Ishikawa (cell line): ENCODE measurements around the gene TPO.

Experiments used
- CEBPB ChIP-seq: IDR thresholded peaks from 2 replicates; pipeline ENCODE4 v1.6.1; 2012
- CREB1 ChIP-seq: IDR thresholded peaks from 2 replicates; pipeline ENCODE4 v1.6.1; 2012; ENCODE audit warnings: low read depth
- EGR1 ChIP-seq: IDR thresholded peaks from 2 replicates; pipeline ENCODE4 v1.6.1; 2012
- EP300 ChIP-seq: IDR thresholded peaks from 2 replicates; pipeline ENCODE4 v1.6.1; 2012; ENCODE audit warnings: borderline replicate concordance
- FOXM1 ChIP-seq: IDR thresholded peaks from 2 replicates; pipeline ENCODE4 v1.6.1; 2012; ENCODE audit warnings: low read depth, borderline replicate concordance
- NFIC ChIP-seq: IDR thresholded peaks from 2 replicates; pipeline ENCODE4 v1.6.1; 2012
- RAD21 ChIP-seq: IDR thresholded peaks from 2 replicates; pipeline ENCODE4 v1.6.1; 2012; ENCODE audit warnings: low read depth
- TAF1 ChIP-seq: IDR thresholded peaks from 2 replicates; pipeline ENCODE4 v1.6.1; 2012; ENCODE audit warnings: low read depth, mild to moderate bottlenecking
- TCF12 ChIP-seq: IDR thresholded peaks from 2 replicates; pipeline ENCODE4 v1.6.1; 2012; ENCODE audit warnings: low read depth
- TEAD4 ChIP-seq: IDR thresholded peaks from 2 replicates; pipeline ENCODE4 v1.6.1; 2012
- YY1 ChIP-seq: IDR thresholded peaks from 2 replicates; pipeline ENCODE4 v1.6.1; 2012; ENCODE audit warnings: low read depth
- ZBTB7A ChIP-seq: IDR thresholded peaks from 2 replicates; pipeline ENCODE4 v1.6.1; 2012; ENCODE audit warnings: low read depth
- TF ChIP-seq, protein P1 (sequence below): IDR thresholded peaks from 2 replicates; pipeline ENCODE4 v1.6.1; 2012
- TF ChIP-seq, protein P2 (sequence below): IDR thresholded peaks from 2 replicates; pipeline ENCODE4 v1.6.1; 2012
- TF ChIP-seq, protein P3 (sequence below): IDR thresholded peaks from 2 replicates; pipeline ENCODE4 v1.6.1; 2012; ENCODE audit warnings: low read depth, mild to moderate bottlenecking

Gene TPO

DNA sequence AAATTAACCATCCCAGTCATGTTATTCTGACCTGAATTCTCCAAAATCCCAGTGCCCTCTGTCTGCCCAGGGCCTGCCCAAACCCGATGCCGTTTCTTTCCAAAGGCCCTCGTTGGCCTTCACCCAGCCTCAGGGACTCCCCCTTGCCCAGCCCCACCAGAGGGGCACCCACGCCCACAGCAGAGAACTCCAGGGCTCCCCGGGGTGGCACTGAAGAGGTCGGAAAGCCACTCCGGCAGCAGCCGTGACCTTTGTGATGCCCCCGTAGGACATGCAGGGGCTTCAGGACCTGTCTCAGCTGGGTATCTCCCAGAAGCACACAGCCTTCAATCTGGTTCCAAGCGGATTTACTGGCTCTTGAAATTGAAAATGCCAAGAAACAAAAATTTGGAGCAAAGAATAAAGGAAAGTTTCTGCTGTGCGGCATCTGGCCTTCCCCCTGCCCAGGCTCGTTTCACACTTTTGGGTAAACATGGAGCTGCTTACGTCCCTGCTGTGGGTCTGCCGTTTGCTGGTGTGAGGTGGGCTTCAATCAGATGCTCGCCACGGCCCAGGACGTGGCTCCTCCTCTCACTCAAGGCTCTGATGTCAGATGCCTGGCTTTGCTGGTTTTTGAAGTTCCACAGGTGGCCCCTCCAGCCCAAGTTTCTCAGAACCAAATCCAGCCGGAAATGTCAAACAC lies 101.3 kb downstream of the TPO start:
- TF ChIP-seq CEBPB (no peak), NFIC (no peak), EGR1 (no peak), YY1 (no peak), TAF1 (no peak), ZBTB7A (no peak), RAD21 (no peak), TEAD4 (no peak), FOXM1 (no peak), TCF12 (no peak), CREB1 (no peak), EP300 (no peak)
- TF ChIP-seq, protein P1, sequence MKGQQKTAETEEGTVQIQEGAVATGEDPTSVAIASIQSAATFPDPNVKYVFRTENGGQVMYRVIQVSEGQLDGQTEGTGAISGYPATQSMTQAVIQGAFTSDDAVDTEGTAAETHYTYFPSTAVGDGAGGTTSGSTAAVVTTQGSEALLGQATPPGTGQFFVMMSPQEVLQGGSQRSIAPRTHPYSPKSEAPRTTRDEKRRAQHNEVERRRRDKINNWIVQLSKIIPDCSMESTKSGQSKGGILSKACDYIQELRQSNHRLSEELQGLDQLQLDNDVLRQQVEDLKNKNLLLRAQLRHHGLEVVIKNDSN = no peak
- TF ChIP-seq, protein P2, sequence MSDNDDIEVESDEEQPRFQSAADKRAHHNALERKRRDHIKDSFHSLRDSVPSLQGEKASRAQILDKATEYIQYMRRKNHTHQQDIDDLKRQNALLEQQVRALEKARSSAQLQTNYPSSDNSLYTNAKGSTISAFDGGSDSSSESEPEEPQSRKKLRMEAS = no peak
- TF ChIP-seq, protein P3, sequence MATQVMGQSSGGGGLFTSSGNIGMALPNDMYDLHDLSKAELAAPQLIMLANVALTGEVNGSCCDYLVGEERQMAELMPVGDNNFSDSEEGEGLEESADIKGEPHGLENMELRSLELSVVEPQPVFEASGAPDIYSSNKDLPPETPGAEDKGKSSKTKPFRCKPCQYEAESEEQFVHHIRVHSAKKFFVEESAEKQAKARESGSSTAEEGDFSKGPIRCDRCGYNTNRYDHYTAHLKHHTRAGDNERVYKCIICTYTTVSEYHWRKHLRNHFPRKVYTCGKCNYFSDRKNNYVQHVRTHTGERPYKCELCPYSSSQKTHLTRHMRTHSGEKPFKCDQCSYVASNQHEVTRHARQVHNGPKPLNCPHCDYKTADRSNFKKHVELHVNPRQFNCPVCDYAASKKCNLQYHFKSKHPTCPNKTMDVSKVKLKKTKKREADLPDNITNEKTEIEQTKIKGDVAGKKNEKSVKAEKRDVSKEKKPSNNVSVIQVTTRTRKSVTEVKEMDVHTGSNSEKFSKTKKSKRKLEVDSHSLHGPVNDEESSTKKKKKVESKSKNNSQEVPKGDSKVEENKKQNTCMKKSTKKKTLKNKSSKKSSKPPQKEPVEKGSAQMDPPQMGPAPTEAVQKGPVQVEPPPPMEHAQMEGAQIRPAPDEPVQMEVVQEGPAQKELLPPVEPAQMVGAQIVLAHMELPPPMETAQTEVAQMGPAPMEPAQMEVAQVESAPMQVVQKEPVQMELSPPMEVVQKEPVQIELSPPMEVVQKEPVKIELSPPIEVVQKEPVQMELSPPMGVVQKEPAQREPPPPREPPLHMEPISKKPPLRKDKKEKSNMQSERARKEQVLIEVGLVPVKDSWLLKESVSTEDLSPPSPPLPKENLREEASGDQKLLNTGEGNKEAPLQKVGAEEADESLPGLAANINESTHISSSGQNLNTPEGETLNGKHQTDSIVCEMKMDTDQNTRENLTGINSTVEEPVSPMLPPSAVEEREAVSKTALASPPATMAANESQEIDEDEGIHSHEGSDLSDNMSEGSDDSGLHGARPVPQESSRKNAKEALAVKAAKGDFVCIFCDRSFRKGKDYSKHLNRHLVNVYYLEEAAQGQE = no peak

DNA sequence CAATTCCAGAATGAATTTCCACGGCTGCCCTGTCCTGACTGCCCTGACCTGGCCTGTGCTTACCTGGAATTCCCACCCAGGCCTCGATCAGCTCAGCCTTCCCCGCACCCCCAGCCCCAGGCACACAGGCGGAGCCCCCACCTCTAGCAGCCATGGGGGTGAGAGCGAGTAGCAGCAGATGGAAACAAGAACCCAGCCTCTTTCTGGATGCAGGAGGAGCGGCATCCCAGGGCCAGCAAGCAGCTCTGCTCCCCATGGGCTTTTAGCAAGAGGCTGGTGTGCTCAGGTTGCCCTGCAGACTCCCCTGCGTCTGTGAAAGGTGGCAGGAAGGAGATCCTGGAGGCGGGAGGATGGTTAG lies 101.8 kb downstream of the TPO start:
- no peak for TF ChIP-seq YY1
- no peak for TF ChIP-seq CREB1
- no peak for TF ChIP-seq CEBPB
- no peak for TF ChIP-seq TAF1
- no peak for TF ChIP-seq TEAD4
- no peak for TF ChIP-seq EGR1

DNA sequence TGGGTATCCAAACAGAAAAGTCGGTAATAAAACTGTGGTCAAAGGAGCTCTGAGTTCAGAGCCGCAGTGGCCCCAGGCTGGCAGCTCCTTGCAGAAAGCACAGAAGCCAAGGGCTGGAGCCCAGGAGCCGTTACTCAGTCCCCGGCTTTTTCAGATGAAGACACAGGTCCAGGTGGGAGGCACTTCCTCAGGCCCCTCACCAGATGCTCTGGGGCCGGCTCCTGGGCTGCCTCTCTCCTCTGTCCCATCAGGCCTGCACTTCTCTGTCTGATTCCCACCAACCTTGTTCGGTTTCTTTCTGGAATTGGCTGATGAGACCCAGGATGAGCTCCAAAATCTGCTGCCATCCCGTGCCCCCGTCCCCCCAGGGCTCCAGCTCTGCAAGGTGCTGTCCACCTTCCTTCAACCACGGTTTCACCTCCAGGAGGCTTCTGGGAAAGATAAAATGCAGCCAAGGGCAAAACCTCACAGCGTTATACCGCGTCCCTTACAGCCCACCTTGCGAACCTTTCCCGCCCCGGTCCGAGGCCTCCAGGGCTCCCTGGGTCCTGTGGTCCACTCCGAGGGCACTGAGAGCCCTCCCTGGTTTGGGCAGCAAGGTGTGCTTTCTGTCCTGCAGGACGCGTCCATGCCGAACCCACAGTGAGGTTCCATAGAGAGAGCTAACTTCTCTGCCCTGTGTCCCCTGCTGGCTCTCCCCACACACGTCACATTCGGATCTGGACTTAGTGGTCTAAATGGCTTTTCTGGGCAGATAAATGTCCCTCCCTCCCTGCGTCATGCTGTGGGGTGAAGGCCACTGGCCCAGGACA lies 102.9 kb downstream of the TPO start:
- TF ChIP-seq CREB1 = no peak
- no peak for TF ChIP-seq FOXM1
- no peak for TF ChIP-seq EGR1
- TF ChIP-seq TAF1 = no peak
- no peak for TF ChIP-seq TEAD4
- TF ChIP-seq NFIC = no peak
- TF ChIP-seq YY1 = no peak
- no peak for TF ChIP-seq CEBPB
- TF ChIP-seq EP300 = no peak
- TF ChIP-seq, protein P2 = no peak
- TF ChIP-seq TCF12 = no peak

DNA sequence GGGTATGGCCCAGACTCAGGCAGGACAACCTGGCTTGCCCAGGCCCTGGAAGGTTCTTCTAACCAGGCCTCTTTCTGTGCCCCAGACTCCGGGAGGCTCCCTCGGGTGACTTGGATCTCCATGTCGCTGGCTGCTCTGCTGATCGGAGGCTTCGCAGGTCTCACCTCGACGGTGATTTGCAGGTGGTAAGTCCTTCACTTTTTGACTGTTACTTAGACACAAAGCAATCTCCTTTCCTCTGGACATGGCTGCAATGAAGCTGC lies 103.5 kb downstream of the TPO start:
- no peak for TF ChIP-seq ZBTB7A
- TF ChIP-seq, protein P2 = no peak
- TF ChIP-seq TCF12 = no peak
- TF ChIP-seq RAD21 = no peak
- TF ChIP-seq CREB1 = no peak
- TF ChIP-seq EGR1 = no peak
- no peak for TF ChIP-seq TEAD4
- TF ChIP-seq, protein P3 = no peak
- no peak for TF ChIP-seq FOXM1
- no peak for TF ChIP-seq EP300
- TF ChIP-seq, protein P1 = no peak
- TF ChIP-seq NFIC = no peak
- TF ChIP-seq TAF1 = no peak
- no peak for TF ChIP-seq CEBPB
- TF ChIP-seq YY1 = no peak

DNA sequence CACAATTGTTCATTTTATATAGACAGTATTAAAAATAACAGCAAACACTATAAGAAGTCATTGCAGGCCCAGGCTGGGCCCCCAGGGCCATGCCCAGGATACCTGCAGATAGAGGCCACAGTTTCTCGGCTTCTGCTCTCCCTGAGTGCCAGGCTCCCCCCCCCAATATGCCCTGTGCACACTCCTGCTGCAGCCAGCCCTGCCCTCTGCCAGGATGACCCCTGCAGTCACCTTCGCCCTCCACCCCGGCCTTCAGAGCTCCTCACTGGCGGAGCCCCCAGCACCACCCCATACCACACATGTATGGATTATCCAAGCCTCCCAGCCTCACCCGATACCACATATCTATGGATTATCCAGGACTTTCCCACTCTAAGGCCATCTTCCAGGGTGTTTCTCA lies 104.5 kb downstream of the TPO start:
- TF ChIP-seq CEBPB (no peak), ZBTB7A (no peak)
- TF ChIP-seq, protein P1 = no peak
